NB4 (cell line): ENCODE data around the gene STMN3.
"Not testable (repeated sequence)": the region's sequence is repeated elsewhere in the genome, so short reads cannot be mapped to it uniquely, and the experiment has no call there.

Experiments used
- DNase-seq: peaks from one replicate; pipeline ENCODE4 v3.0.0; 2010; ENCODE audit warnings: low read depth
- H3K4me3 ChIP-seq: one replicate; pipeline ENCODE4 v1.5.1; 2011; ENCODE audit warnings: mild to moderate bottlenecking, low read depth, low read length, moderate library complexity
- MYC ChIP-seq: IDR thresholded peaks from 2 replicates; pipeline ENCODE4 v1.6.1; 2011; ENCODE audit warnings: low read depth, low read length
- POLR2A ChIP-seq: IDR thresholded peaks from 2 replicates; pipeline ENCODE4 v1.6.1; 2011; ENCODE audit warnings: mild to moderate bottlenecking; ENCODE audit not compliant: insufficient read length; ENCODE audit errors: extremely low read depth
- TF ChIP-seq, protein P1 (sequence below): IDR thresholded peaks from 2 replicates; pipeline ENCODE4 v1.6.1; 2011; ENCODE audit warnings: low read depth, low read length
- TF ChIP-seq, protein P2 (sequence below): IDR thresholded peaks from one replicate; pipeline ENCODE4 v1.5.1; 2012; ENCODE audit warnings: low read depth, low read length

STMN3 gene

DNA sequence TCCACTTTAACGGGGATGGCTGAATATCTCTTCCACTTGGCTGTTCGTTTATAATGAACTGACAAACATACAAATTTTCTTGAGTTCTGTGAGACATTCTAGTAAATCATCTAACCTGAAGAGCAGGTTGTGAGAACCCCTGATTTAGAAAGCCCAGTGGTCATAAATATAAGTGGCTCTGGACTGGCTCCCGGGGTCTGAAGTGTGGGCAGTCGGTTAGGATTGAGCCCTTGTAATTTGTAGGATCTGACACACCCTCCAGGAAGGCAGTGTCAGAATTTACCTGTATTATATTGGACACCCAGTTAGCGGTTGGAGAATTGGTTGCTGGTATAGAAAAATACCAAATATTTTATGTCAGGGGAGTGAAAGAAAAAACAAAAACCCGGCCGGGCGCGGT, 19.5 kb downstream of the STMN3 start:
- DNase-seq, result no peak
- TF ChIP-seq, protein P1, sequence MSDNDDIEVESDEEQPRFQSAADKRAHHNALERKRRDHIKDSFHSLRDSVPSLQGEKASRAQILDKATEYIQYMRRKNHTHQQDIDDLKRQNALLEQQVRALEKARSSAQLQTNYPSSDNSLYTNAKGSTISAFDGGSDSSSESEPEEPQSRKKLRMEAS, result no peak
- TF ChIP-seq, protein P2, sequence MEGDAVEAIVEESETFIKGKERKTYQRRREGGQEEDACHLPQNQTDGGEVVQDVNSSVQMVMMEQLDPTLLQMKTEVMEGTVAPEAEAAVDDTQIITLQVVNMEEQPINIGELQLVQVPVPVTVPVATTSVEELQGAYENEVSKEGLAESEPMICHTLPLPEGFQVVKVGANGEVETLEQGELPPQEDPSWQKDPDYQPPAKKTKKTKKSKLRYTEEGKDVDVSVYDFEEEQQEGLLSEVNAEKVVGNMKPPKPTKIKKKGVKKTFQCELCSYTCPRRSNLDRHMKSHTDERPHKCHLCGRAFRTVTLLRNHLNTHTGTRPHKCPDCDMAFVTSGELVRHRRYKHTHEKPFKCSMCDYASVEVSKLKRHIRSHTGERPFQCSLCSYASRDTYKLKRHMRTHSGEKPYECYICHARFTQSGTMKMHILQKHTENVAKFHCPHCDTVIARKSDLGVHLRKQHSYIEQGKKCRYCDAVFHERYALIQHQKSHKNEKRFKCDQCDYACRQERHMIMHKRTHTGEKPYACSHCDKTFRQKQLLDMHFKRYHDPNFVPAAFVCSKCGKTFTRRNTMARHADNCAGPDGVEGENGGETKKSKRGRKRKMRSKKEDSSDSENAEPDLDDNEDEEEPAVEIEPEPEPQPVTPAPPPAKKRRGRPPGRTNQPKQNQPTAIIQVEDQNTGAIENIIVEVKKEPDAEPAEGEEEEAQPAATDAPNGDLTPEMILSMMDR, result no peak
- TF ChIP-seq POLR2A (no peak), MYC (no peak)
- no peak overlapping the region for H3K4me3 ChIP-seq

DNA sequence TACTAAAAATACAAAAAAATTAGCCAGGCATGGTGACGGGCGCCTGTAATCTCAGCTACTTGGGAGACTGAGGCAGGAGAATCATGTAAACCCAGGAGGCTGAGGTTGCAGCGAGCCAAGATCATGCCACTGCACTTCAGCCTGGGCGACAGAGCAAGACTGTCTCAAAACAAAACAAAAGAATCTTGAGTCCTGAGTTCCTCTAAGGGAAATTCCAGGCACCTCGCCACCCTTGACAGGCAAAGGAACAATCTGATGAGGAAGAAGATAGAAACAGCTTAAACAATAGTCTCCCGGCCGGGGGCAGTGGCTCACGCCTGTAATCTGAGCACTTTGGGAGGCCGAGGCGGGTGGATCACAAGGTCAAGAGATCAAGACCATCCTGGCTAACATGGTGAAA, 21.8 kb downstream of the STMN3 start:
- H3K4me3 ChIP-seq, DNase-seq: not testable (repeated sequence)

DNA sequence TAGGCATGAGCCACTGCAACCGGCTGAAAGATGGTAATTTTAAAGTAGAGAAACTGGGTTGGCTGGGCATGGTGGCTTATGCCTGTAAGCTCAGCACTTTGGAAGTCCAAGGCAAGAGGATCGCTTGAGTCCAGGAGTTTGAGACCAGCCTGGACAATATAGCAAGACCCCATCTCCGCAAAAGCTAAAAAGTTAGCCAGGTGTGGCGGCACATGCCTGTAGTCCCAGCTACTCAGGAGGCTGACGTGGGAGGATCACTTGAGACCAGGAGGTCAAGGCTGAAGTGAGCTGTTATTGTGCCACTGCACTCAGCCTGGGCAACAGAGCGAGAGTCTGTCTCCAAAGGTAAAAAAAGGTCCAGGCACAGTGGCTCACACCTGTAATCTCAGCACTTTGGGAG, 22.3 kb downstream of the STMN3 start:
- DNase-seq, result not testable (repeated sequence)

DNA sequence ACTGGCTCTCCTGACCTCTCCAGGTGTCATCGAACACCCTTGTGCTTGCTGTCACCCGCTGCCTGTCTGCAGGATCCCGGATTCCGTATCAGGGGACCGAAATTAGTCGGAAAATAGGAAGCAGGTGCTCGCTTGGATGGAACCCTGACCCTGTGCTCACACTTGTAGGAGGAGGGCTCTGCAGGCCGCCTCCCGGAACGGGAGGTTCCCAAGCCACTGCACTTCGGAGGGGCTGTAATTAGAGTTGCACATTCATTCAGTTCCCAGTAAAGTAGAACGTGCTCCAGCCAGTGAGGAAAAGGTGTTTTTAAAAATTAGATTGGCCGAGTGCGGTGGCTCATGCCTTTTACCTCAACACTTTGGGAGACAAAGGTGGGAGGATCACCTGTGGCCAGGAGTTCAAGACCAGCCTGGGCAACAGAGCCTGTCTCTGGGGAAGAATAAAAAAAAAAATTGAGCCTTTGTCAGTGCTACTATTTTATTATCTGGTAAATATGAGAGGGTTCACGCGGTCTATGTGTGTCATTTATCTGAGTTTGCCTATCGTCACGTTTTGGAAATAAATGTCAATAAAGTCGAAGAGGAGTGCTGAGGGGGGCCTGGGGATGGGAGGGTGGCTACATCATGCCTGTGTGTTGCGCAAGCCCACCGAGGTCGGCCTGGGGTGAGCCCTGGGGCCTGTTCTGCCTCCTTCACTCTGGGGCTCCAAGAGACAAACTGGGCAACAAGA, 24.8 kb downstream of the STMN3 start:
- TF ChIP-seq, protein P1, result peak; percentile 94
- TF ChIP-seq, protein P2, result no peak
- peak; percentile 98 for TF ChIP-seq MYC
- TF ChIP-seq POLR2A, result peak; percentile 57

More for the DNA sequence above, 22.3 kb downstream of the STMN3 start:
- not testable (repeated sequence) for H3K4me3 ChIP-seq

DNA sequence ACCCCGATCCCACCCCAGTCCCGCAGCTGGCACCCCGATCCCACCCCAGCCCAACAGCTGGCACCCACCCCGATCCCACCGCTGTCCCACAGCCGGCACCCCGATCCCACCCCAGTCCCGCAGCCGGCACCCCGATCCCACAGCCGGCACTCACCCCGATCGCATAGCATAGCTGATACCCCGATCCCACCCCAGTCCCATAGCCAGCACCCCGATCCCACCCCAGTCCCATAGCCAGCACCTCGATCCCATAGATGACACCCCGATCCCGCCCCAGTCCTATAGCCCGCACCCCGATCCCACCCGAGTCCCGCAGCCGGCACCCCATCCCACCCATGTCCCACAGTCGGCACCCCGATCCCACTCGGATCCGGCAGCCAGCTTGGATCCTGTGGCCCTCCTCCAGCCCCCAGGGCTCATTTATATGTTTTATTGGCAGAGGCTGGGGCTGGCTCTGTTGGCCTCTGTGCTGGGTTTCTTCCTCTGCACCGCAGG, 25.4 kb downstream of the STMN3 start:
- peak overlapping the region; percentile 82 for H3K4me3 ChIP-seq
- DNase-seq, result no peak
- TF ChIP-seq, protein P1, result no peak
- TF ChIP-seq, protein P2, result no peak
- no peak for TF ChIP-seq MYC
- TF ChIP-seq POLR2A, result no peak

More for the DNA sequence above, 24.8 kb downstream of the STMN3 start:
- peak; percentile 95 for DNase-seq
- peak overlapping the region; percentile 82 for H3K4me3 ChIP-seq

DNA sequence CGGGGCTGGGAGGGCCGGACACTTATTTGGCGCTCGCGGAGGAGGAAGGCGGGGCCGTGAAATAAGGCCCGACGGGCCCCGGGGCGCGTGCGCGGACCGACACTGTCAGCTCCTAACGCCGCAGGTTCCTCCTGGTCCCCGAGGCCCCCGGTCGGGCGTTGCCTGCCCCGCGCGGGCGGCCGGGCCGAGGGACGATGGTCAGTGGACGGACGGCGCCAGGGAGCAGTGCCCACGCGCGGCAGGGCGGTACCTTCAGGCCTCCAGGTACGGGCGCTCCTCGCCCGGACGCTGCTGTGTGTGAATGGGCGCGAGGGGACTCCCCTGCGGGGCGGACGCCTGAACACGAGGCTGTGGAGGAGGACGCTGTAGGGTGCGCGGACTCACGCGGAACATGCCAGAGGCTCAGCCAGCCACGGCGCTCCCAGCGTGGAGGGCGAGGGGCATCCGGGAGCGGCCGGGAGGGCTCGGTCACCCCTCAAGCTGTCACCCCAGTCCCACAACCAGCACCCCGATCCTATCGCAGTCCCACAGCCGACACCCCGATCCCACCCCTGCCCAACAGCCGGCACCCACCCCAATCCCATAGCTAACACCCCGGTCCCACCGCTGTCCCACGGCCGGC, 26.0 kb downstream of the STMN3 start:
- H3K4me3 ChIP-seq, result peak overlapping the region; percentile 82
- TF ChIP-seq, protein P2, result no peak
- TF ChIP-seq, protein P1, result no peak
- TF ChIP-seq MYC (peak; percentile 56; the same call in 1 of the 2 replicates), POLR2A (peak; percentile 90)
- peak; percentile 98 for DNase-seq
